Activated naive CD4-positive, alpha-beta T cell treated with anti-CD3 and anti-CD28 coated beads, Interleukin-2, amount 50 U/mL, for 24 hours (primary cell): Measurements from ENCODE around the gene SETDB2.

ENCODE experiments used
- H3K27ac Mint-ChIP-seq: one replicate; pipeline ENCODE4 v1.8.0; 2021; ENCODE audit warnings: mild to moderate bottlenecking, mixed read lengths
- H3K27me3 Mint-ChIP-seq: one replicate; pipeline ENCODE4 v1.8.0; 2021; ENCODE audit warnings: mixed read lengths
- H3K36me3 Mint-ChIP-seq: one replicate; pipeline ENCODE4 v1.8.0; 2021; ENCODE audit warnings: mixed read lengths
- H3K4me1 Mint-ChIP-seq: one replicate; pipeline ENCODE4 v1.8.0; 2021; ENCODE audit warnings: mixed read lengths
- H3K4me3 Mint-ChIP-seq: one replicate; pipeline ENCODE4 v1.8.0; 2021; ENCODE audit warnings: mild to moderate bottlenecking, mixed read lengths
- H3K9me3 Mint-ChIP-seq: one replicate; pipeline ENCODE4 v1.8.0; 2021; ENCODE audit warnings: mixed read lengths

Gene SETDB2, protein sequence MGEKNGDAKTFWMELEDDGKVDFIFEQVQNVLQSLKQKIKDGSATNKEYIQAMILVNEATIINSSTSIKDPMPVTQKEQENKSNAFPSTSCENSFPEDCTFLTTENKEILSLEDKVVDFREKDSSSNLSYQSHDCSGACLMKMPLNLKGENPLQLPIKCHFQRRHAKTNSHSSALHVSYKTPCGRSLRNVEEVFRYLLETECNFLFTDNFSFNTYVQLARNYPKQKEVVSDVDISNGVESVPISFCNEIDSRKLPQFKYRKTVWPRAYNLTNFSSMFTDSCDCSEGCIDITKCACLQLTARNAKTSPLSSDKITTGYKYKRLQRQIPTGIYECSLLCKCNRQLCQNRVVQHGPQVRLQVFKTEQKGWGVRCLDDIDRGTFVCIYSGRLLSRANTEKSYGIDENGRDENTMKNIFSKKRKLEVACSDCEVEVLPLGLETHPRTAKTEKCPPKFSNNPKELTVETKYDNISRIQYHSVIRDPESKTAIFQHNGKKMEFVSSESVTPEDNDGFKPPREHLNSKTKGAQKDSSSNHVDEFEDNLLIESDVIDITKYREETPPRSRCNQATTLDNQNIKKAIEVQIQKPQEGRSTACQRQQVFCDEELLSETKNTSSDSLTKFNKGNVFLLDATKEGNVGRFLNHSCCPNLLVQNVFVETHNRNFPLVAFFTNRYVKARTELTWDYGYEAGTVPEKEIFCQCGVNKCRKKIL

DNA sequence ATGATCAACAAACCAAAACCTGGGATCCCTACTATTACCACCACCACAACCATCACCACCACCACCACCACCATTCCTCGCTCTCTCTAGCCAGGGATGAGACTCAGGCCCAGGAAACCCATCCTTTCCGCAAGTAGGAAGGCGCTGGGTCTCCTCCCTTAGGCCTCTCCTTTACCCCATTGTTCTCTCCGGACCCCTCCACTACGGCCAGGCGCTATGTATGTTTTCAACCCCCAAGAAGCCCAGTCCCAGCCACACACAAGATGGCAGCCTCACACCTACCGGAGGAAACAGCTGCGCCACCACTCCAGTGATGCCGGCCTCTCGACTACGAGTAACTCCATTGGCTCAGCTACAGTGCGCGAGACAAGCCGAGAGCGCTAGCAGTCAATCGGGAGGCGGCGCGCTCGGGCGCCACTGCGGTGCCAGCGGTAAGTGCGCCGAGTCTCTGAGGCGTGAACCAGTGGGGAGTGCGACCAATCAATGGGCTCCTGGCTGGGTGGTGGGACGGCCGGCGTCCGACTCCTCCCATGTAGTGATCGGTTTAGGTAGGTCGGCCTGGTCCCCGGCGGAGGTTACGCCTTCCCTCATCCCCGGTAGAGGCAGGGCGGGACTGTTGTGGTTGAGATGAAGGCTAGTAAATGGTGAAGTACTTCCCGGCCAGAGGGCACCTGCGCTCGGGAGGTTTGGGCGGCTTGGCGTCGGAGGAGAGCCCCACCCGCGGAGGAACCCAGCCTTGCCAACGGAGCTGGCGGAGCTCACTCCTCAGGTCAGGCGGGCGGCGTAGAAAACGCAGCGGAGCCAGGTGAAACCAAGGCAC lies at the start of gene SETDB2, which contains the start of gene CAB39L:
Gene SETDB2, plus strand, starts transcription at position 571 of the 820 bp plus-strand sequence. CDS start 7,620 bp downstream, outside the sequence.
Gene CAB39L, minus strand, starts transcription at position 361 of the 820 bp plus-strand sequence. CDS start 61,154 bp downstream, outside the sequence.
- Mint-ChIP-seq H3K27ac (peak within 1 kb of the TSS; percentile 95), H3K4me1 (peaks cover 48% of the 10 kb centered on the region)

DNA sequence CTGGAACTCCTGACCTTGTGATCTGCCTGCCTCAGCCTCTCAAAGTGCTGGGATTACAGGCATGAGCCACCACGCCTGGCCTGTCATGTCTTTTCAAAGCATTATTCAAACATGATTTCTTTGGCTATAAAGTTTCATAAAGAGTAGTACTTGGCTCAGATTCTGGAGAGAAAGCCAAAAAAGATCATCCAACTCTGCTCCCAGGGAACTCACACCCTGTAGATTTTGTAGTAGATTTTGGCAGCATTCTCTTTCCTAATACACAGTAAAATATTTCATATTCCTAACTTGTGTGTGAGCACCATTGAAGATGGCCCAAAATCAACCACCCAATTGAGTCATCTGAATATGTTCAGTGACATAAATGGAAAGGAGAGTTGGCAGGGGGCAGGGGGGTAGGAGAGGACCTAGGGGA lies 48.6 kb upstream of the SETDB2 start:
- peaks cover 3% of the 10 kb centered on the region for H3K36me3 Mint-ChIP-seq
- H3K27ac Mint-ChIP-seq = no peak overlapping the region
- H3K27me3 Mint-ChIP-seq = no peaks in the 10 kb centered on the region
- no peaks in the 10 kb centered on the region for H3K9me3 Mint-ChIP-seq
- H3K4me3 Mint-ChIP-seq = no peak overlapping the region
- no peaks in the 10 kb centered on the region for H3K4me1 Mint-ChIP-seq

More for the DNA sequence above, at the start of gene SETDB2, which contains the start of gene CAB39L:
- Mint-ChIP-seq H3K36me3 (no peaks in the 10 kb centered on the region), H3K9me3 (no peaks in the 10 kb centered on the region), H3K4me3 (peak within 1 kb of the TSS; percentile 93), H3K27me3 (no peaks in the 10 kb centered on the region)

DNA sequence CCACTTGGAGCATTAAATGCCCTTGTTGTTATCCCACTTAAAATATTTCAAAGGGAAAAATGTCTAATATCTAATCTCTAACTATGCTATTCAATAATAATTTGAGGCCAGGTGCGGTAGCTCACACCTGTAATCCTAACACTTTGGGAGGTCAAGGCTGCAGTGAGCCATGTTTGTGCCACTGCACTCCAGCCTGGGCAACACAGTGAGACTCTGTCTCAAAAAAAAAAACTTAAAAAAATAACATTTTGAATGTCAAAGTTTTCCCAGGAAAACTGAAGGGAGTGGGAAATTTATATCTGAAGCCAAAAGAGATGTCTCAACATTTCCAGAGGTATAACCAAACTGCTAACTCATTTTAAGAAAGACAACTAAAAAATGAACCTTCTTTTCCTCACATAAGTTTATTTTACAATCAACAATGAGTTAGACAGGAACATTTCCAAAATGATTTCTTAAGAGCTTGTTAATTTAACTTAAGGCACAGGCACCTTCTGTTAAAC lies 48.1 kb upstream of the SETDB2 start:
- Mint-ChIP-seq H3K4me3 (no peak overlapping the region), H3K27ac (no peak overlapping the region), H3K9me3 (no peaks in the 10 kb centered on the region), H3K27me3 (no peaks in the 10 kb centered on the region), H3K36me3 (peaks cover 3% of the 10 kb centered on the region), H3K4me1 (no peaks in the 10 kb centered on the region)

DNA sequence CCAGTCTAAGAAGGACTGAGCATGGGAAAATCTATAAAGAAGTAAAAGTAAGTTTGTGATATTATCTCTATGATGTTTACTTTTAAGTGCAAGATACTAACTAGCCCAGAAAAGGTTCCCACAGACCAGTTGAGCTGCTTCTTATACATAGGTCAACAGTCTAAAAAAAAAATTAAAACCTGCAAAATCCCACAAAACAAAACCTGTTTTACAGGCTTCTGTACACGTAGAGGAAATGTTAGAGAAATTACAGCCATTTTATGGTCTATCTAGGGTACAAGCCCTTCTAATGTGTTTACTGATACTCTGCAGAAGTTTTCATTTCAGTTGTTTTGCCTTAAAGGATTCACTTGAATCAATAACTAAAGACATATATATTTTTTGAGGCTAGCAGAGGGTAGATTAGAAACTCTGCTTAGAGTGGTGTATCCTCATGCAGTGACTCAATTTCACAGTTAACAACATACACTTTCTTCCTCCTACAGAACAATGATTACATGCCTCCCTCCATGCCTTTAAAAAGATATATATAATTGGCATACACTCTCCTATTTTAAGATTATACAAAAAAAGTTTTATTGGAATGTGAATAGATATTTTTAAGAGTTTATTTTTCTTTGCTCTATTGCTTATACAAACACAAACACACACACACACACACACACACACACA lies 44.1 kb upstream of the SETDB2 start:
- H3K27ac Mint-ChIP-seq = no peak overlapping the region
- H3K4me1 Mint-ChIP-seq = no peaks in the 10 kb centered on the region
- H3K36me3 Mint-ChIP-seq = peaks cover 10% of the 10 kb centered on the region
- H3K4me3 Mint-ChIP-seq = no peak overlapping the region
- no peaks in the 10 kb centered on the region for H3K27me3 Mint-ChIP-seq
- H3K9me3 Mint-ChIP-seq = peaks cover 16% of the 10 kb centered on the region

DNA sequence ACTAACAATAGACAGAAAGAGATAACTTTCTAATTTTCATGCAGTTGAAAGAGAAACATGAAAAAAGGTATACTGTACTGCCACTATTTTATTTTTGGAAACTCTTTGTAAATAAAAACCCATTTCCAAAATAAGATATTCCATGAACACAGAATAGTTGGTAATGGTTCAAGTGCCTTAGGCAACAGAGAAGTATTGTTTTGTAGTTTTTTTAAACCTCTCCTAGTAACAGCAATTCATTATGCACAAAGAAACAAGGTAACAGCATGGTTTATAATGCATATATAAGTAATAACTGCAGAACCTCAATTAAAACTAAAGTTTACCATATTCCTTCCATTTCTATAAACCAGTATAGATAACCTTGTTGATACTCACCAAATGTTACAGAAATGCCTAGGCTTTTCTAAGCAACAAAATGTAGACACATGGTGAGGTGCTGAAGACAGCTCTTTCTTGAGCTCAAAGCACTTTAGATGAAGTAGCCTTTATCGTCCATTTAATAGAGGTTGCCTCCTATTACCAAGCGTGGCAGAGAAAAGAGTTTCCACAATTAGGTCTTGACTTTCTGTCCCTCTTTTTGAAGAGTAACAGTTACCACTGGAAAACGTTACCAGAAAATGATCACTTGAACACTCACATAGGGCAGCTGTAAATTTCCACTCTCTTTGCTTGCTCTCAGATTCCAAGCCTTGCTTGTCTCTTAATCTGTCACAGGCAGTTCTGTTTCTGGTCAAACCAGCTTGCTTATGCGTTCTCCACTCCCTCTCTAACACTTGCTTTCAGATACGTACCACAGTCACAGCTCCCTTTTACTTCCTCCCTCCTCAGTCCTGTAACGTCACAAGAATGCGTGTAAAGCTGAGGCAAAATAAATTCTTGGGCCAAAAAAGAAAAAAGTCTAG lies 43.1 kb upstream of the SETDB2 start:
- H3K27ac Mint-ChIP-seq = no peak overlapping the region
- H3K27me3 Mint-ChIP-seq = no peaks in the 10 kb centered on the region
- no peaks in the 10 kb centered on the region for H3K4me1 Mint-ChIP-seq
- H3K36me3 Mint-ChIP-seq = peaks cover 17% of the 10 kb centered on the region
- peaks cover 17% of the 10 kb centered on the region for H3K9me3 Mint-ChIP-seq
- no peak overlapping the region for H3K4me3 Mint-ChIP-seq

DNA sequence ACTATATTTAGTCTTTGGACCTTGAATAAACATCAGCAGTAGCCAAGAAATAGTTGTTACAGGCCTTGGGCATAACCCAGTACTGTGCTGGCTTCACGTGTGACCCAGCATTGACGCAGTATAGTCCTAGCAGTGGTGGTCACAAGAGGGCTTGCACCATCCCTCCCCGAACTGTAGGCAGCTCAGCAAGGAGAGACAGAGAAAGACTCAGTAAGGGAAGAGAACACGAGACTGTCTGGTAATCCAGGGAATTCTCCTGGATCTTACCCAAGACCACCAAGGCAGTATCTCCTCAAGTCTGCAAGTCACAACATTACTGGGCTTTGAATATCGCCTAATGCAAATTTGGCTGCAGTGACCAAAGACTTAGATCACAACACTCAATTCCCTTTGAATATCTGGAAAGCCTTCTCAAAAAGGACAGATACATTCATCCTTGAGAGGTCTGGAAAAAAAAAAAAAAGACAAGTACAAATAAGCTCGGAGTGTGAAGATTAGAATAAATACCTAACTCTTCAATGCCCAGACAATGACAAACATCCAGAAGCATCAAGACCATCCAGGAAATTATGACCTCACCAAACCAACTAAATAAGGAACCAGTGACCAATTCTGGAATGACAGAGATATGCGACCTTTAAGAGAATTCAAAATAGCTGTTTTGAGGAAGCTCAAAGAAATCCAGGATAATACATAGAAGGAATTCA lies 39.9 kb upstream of the SETDB2 start:
- H3K36me3 Mint-ChIP-seq = peaks cover 20% of the 10 kb centered on the region
- H3K9me3 Mint-ChIP-seq = peaks cover 17% of the 10 kb centered on the region
- no peak overlapping the region for H3K4me3 Mint-ChIP-seq
- H3K27me3 Mint-ChIP-seq = no peaks in the 10 kb centered on the region
- H3K4me1 Mint-ChIP-seq = no peaks in the 10 kb centered on the region
- no peak overlapping the region for H3K27ac Mint-ChIP-seq

DNA sequence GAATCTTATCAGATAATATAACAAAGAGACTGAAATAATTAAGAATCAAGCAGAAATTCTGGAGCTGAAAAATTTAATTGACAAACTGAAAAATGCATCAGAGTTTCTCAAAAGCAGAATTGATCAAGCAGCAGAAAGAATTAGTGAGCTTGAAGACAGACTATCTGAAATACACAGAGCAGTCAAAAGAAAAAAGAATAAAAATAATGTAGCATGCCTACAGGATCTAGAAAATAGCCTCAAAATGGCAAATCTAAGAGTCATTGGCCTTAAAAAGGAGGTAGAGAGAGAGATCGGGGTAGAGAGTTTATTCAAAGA lies 39.4 kb upstream of the SETDB2 start:
- peaks cover 20% of the 10 kb centered on the region for H3K36me3 Mint-ChIP-seq
- no peaks in the 10 kb centered on the region for H3K27me3 Mint-ChIP-seq
- H3K4me1 Mint-ChIP-seq = no peaks in the 10 kb centered on the region
- no peak overlapping the region for H3K4me3 Mint-ChIP-seq
- peaks cover 17% of the 10 kb centered on the region for H3K9me3 Mint-ChIP-seq
- H3K27ac Mint-ChIP-seq = no peak overlapping the region

DNA sequence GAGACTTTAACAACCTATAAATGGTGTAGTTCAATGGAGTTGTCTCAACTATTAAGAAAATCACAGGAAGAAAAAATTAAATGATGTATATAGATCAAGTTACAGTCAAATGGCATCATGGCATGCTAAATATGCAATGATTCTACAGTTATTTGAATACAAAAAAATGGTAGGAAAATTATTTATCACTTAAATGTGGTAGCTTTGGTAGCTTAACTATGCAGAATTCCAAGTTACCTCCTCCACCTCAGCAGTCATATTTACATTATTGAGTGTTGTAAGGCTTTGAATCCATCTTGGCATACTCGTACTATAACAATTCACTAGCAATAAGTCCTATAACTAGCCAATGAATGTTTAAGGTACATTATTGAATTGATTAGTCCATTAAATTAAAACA lies 37.0 kb upstream of the SETDB2 start:
- H3K4me1 Mint-ChIP-seq = no peaks in the 10 kb centered on the region
- H3K27ac Mint-ChIP-seq = no peak overlapping the region
- no peaks in the 10 kb centered on the region for H3K27me3 Mint-ChIP-seq
- peaks cover 20% of the 10 kb centered on the region for H3K36me3 Mint-ChIP-seq
- peaks cover 17% of the 10 kb centered on the region for H3K9me3 Mint-ChIP-seq
- no peak overlapping the region for H3K4me3 Mint-ChIP-seq

DNA sequence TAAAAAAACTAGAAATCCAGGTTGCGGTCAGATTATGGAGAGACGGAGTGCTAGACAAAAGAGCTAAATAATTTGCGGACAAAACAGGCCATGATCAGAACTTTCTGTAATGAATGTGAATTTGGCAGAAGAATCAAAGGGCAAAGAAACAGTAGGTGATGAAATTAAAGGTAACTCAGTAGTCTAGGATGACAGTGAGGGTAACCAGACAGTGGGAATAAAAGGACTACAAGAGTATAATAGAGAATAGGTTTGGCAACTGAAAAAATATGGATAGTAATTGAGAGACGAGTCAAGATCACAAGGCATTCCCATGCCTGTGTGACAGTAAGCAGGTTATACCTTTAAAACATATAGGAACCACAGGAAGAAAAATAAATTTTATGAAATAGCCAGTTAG lies 36.1 kb upstream of the SETDB2 start:
- Mint-ChIP-seq H3K36me3 (peaks cover 20% of the 10 kb centered on the region), H3K4me1 (no peaks in the 10 kb centered on the region), H3K9me3 (peaks cover 17% of the 10 kb centered on the region), H3K4me3 (no peak overlapping the region), H3K27ac (no peak overlapping the region), H3K27me3 (no peaks in the 10 kb centered on the region)

DNA sequence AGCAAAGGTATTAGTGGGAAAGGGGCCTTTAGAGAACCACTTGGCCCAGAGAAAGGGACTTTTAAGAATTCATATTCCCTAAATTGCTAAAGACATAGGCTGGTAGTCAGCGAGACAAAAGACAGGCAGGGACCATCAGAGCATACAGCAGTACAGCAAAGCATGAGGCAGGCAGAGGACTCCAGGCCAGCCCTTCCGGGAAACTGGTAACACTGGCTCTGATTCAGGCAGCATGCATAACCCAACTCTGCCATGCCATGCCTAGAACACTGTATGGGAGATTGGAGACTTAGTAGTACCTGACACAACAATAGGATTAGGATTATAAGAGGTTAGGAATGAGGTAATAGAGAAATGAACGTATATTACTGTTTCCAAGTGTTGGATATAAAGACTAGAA lies 35.1 kb upstream of the SETDB2 start:
- Mint-ChIP-seq H3K27ac (no peak overlapping the region), H3K36me3 (peaks cover 17% of the 10 kb centered on the region), H3K4me3 (no peak overlapping the region), H3K27me3 (no peaks in the 10 kb centered on the region), H3K9me3 (peaks cover 11% of the 10 kb centered on the region), H3K4me1 (no peaks in the 10 kb centered on the region)

DNA sequence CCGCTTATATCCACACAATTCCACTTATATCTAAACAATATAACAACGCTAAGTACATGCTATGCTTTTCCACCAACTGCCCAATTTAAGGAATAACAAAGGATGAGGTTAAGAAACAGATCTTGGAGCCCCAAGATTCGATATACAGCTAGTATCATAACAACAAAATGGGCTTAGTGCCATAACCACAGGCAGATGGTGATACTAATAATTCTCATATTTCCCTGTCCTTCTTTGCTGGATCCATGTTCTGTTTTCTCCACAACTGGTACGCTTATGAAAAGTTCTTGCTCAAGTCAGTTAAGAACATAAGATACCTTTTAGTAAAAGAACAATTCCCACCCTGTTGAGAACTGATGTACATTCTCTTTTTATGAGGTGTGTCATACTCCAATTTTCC lies 34.1 kb upstream of the SETDB2 start:
- Mint-ChIP-seq H3K36me3 (peaks cover 11% of the 10 kb centered on the region), H3K27me3 (no peaks in the 10 kb centered on the region), H3K27ac (no peak overlapping the region), H3K9me3 (peaks cover 1% of the 10 kb centered on the region), H3K4me1 (no peaks in the 10 kb centered on the region), H3K4me3 (no peak overlapping the region)

DNA sequence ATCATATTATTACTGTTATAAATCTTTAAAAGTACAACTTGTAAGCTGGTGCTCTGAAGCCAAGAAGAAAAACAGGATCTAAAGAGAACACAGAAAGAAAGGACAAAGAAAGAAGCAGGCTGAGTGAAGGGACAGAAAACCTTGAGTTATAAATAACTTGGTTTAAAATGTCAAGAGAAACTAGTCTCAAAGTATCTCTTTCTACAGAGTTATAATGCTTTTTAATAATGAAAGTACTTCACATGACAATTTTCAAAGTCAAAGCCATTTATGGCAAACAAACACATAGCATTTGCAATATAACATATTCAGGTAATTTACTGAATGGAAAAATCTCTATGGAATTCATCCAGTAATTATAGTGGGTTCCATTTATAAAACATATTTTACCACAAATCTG lies 33.6 kb upstream of the SETDB2 start:
- H3K36me3 Mint-ChIP-seq = peaks cover 7% of the 10 kb centered on the region
- no peaks in the 10 kb centered on the region for H3K9me3 Mint-ChIP-seq
- H3K27ac Mint-ChIP-seq = no peak overlapping the region
- no peaks in the 10 kb centered on the region for H3K27me3 Mint-ChIP-seq
- no peaks in the 10 kb centered on the region for H3K4me1 Mint-ChIP-seq
- no peak overlapping the region for H3K4me3 Mint-ChIP-seq

DNA sequence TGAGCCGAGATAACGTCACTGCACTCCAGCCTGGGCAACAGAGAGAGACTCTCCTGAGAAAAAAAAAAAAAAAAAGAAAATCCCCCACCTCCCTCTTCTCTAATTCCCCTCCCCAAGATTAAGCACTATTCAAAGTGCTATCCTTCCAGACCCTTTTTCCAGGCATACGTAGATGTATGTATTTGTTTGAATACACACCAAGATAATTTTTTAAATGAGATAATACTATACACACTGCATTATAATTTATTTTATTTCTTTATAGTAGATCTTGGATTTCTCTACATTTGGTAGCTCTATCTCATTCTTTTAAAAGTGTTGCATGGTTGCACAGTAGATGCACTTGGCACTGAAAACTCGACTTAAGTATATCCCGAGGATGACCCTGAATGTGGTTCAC lies 32.7 kb upstream of the SETDB2 start:
- Mint-ChIP-seq H3K9me3 (no peaks in the 10 kb centered on the region), H3K27me3 (no peaks in the 10 kb centered on the region), H3K27ac (no peak overlapping the region), H3K4me1 (no peaks in the 10 kb centered on the region), H3K36me3 (peaks cover 5% of the 10 kb centered on the region), H3K4me3 (no peak overlapping the region)

DNA sequence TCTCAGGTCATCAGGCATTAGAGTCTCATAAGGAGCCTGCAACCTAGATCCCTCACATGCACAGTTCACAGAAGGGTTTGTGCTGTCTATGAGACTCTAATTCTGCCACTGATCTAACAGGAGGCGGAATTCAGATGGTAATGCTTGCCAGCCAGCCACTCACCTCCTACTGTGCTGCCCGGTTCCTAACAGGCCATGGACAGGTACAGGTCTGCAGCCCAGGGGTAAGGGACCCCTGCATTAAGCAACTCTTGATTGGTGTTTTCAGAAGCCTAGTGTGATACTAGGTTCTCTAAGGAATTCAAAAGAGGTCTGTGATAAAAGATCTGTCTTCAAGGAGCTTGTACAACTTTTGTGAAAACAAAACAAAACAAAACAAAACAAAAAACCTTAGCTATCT lies 31.3 kb upstream of the SETDB2 start:
- H3K4me3 Mint-ChIP-seq = no peak overlapping the region
- peaks cover 2% of the 10 kb centered on the region for H3K36me3 Mint-ChIP-seq
- no peaks in the 10 kb centered on the region for H3K9me3 Mint-ChIP-seq
- H3K27ac Mint-ChIP-seq = no peak overlapping the region
- H3K27me3 Mint-ChIP-seq = no peaks in the 10 kb centered on the region
- no peaks in the 10 kb centered on the region for H3K4me1 Mint-ChIP-seq
